A673 (cell line): ENCODE measurements around the gene NEXMIF.

Experiments
- EZH2 ChIP-seq: fragments of 200-600 bp; sonication (generic); IDR thresholded peaks from 2 replicates; pipeline ENCODE4 v1.6.1; 2017; ENCODE audit warnings: borderline replicate concordance, low read depth, mild to moderate bottlenecking, mixed read lengths, antibody characterized with exemption, low read length; ENCODE audit not compliant: poor library complexity, severe bottlenecking
- TF ChIP-seq, protein P1 (sequence below): fragments of 300-800, 200-600 bp; sonication (generic); conservative IDR thresholded peaks from 2 replicates; pipeline ENCODE4 v1.5.1; 2017; ENCODE audit warnings: low read depth, mild to moderate bottlenecking, antibody characterized with exemption, low read length, moderate library complexity, mixed read lengths

DNA sequence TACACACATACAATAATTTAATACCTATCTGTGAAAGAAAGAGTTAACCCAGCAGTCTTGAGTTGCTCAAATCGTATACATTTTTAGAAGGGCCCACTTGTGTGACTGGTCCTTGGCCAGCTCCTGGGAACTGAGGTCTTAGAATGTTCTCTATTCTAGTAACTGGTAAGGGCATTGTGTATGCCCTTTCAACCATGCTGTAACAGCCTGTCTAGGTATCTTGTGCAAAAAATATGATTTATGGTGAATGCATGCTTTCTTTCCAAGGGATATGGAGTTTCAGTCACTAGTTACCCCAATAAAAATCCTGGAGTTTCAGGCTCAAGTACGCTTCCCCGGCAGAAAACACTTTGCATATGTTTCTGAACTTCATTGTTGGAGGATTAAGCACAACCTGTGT lies 140.6 kb downstream of the NEXMIF start:
- TF ChIP-seq, protein P1, sequence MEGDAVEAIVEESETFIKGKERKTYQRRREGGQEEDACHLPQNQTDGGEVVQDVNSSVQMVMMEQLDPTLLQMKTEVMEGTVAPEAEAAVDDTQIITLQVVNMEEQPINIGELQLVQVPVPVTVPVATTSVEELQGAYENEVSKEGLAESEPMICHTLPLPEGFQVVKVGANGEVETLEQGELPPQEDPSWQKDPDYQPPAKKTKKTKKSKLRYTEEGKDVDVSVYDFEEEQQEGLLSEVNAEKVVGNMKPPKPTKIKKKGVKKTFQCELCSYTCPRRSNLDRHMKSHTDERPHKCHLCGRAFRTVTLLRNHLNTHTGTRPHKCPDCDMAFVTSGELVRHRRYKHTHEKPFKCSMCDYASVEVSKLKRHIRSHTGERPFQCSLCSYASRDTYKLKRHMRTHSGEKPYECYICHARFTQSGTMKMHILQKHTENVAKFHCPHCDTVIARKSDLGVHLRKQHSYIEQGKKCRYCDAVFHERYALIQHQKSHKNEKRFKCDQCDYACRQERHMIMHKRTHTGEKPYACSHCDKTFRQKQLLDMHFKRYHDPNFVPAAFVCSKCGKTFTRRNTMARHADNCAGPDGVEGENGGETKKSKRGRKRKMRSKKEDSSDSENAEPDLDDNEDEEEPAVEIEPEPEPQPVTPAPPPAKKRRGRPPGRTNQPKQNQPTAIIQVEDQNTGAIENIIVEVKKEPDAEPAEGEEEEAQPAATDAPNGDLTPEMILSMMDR: no peak
- no peak for TF ChIP-seq EZH2
